Skeletal muscle tissue (tissue), 4 donors: ENCODE measurements around the gene RGL3. TPM values are rescaled to one million over a fixed set of nuclear protein-coding genes. Genes with fewer than 3 reads are reported as not detected.
"Not testable (repeated sequence)": the region's sequence is repeated elsewhere in the genome, so short reads cannot be mapped to it uniquely, and the experiment has no call there.

Experiments
- H3K27ac ChIP-seq: one replicate; pipeline ENCODE4 v1.7.0; 2013; ENCODE audit warnings: mild to moderate bottlenecking, low read depth, low read length, inconsistent platforms
- H3K27me3 ChIP-seq, 3 donors: one replicate each; pipeline ENCODE4 v1.7.0; 2013; ENCODE audit warnings: low read length in 3 of 3; ENCODE audit not compliant: control insufficient read depth in 3 of 3, insufficient read depth in 3 of 3
- H3K36me3 ChIP-seq, 3 donors: one replicate each; pipeline ENCODE4 v1.7.0; 2013; ENCODE audit warnings: low read length in 3 of 3; ENCODE audit not compliant: control insufficient read depth in 3 of 3, insufficient read depth in 3 of 3
- H3K4me1 ChIP-seq, 3 donors: one replicate each; pipeline ENCODE4 v1.7.0; 2013; ENCODE audit warnings: low read length in 3 of 3, mild to moderate bottlenecking in 3 of 3; ENCODE audit not compliant: control insufficient read depth in 3 of 3, insufficient read depth in 3 of 3
- H3K4me3 ChIP-seq, 3 donors: one replicate each; pipeline ENCODE4 v1.7.0; 2013; ENCODE audit warnings: low read length in 3 of 3
- H3K9ac ChIP-seq, 3 donors: one replicate each; pipeline ENCODE4 v1.7.0; 2013; ENCODE audit warnings: low read length in 3 of 3, mild to moderate bottlenecking in 3 of 3, moderate library complexity in 2 of 3, low read depth in 1 of 3
- H3K9me3 ChIP-seq, 3 donors: one replicate each; pipeline ENCODE4 v1.7.0; 2013; ENCODE audit warnings: low read length in 3 of 3; ENCODE audit not compliant: control insufficient read depth in 3 of 3
- total RNA-seq: library from RNA; depleted of rRNA; stranded (reverse); fragments of >200 nt; gene quantifications from one replicate; pipeline ENCODE4 v1.2.3, GENCODE V29; 2014
- donor health status: Osteomylitis.

The RGL3 gene
- total RNA-seq, 1 donor from 2014 or later: not detected

- H3K9ac ChIP-seq: no peak overlapping the region
- H3K9me3 ChIP-seq: no peaks in the 10 kb centered on the region
- H3K36me3 ChIP-seq: no peaks in the 10 kb centered on the region
- no peak overlapping the region for H3K27ac ChIP-seq
- H3K27me3 ChIP-seq: peaks cover 18 to 34% (median 23%) of the 10 kb centered on the region in 3 donors
- H3K4me3 ChIP-seq: no peak overlapping the region
- H3K4me1 ChIP-seq: no peaks in the 10 kb centered on the region
Observed at GRCh38 chr19:11458236-11458900, 39.3 kb upstream of the RGL3 start.

GRCh38 chr19:11457831-11458230, 38.7 kb upstream of the RGL3 start:
- H3K36me3 ChIP-seq: no peaks in the 10 kb centered on the region
- H3K27me3 ChIP-seq: peaks cover 19 to 39% (median 23%) of the 10 kb centered on the region in 3 donors
- no peak overlapping the region for H3K27ac ChIP-seq
- no peak overlapping the region for H3K4me3 ChIP-seq
- no peaks in the 10 kb centered on the region for H3K4me1 ChIP-seq
- H3K9ac ChIP-seq: no peak overlapping the region
- H3K9me3 ChIP-seq: no peaks in the 10 kb centered on the region

GRCh38 chr19:11457115-11457514, 38.0 kb upstream of the RGL3 start:
- Histone ChIP-seq H3K36me3 (no peaks in the 10 kb centered on the region), H3K9me3 (no peaks in the 10 kb centered on the region), H3K9ac (no peak overlapping the region), H3K27ac (no peak overlapping the region), H3K27me3 (peaks cover 19 to 40% (median 23%) of the 10 kb centered on the region in 3 donors), H3K4me1 (no peaks in the 10 kb centered on the region), H3K4me3 (no peak overlapping the region)

- no peaks in the 10 kb centered on the region for H3K36me3 ChIP-seq
- no peaks in the 10 kb centered on the region for H3K9me3 ChIP-seq
- H3K4me3 ChIP-seq: no peak overlapping the region
- no peak overlapping the region for H3K27ac ChIP-seq
- H3K9ac ChIP-seq: no peak overlapping the region
- H3K27me3 ChIP-seq: peaks cover 19 to 40% (median 23%) of the 10 kb centered on the region in 3 donors
- no peaks in the 10 kb centered on the region for H3K4me1 ChIP-seq
Observed at GRCh38 chr19:11456659-11457058, 37.5 kb upstream of the RGL3 start.

GRCh38 chr19:11455233-11455554, 36.1 kb upstream of the RGL3 start:
- H3K9ac ChIP-seq, H3K4me1 ChIP-seq, H3K9me3 ChIP-seq, H3K4me3 ChIP-seq, H3K36me3 ChIP-seq, H3K27ac ChIP-seq: not testable (repeated sequence)
- H3K27me3 ChIP-seq: peaks cover 15 to 37% (median 23%) of the 10 kb centered on the region in 3 donors

GRCh38 chr19:11453468-11454341, 34.6 kb upstream of the RGL3 start:
- Histone ChIP-seq H3K27ac (no peak overlapping the region), H3K4me1 (no peaks in the 10 kb centered on the region), H3K36me3 (peaks cover 6 to 7% (median 6%) of the 10 kb centered on the region in 3 donors), H3K9me3 (no peaks in the 10 kb centered on the region), H3K27me3 (peaks cover 13 to 28% (median 15%) of the 10 kb centered on the region in 3 donors), H3K9ac (no peak overlapping the region), H3K4me3 (no peak overlapping the region)

- Histone ChIP-seq H3K9ac (no peak overlapping the region), H3K4me1 (no peaks in the 10 kb centered on the region), H3K36me3 (peaks cover 7 to 13% (median 12%) of the 10 kb centered on the region in 3 donors), H3K27ac (no peak overlapping the region), H3K27me3 (peaks cover 4 to 19% (median 5%) of the 10 kb centered on the region in 3 donors), H3K4me3 (no peak overlapping the region), H3K9me3 (no peaks in the 10 kb centered on the region)
Observed at GRCh38 chr19:11452620-11453310, 33.7 kb upstream of the RGL3 start.

- Histone ChIP-seq H3K4me1 (no peaks in the 10 kb centered on the region), H3K4me3 (no peak overlapping the region), H3K9me3 (no peaks in the 10 kb centered on the region), H3K9ac (no peak overlapping the region), H3K27me3 (peaks cover 0 to 12% (median 5%) of the 10 kb centered on the region in 3 donors), H3K27ac (no peak overlapping the region), H3K36me3 (peaks cover 7 to 18% (median 13%) of the 10 kb centered on the region in 3 donors)
Observed at GRCh38 chr19:11451871-11452619, 32.9 kb upstream of the RGL3 start.

GRCh38 chr19:11451327-11451870, 32.3 kb upstream of the RGL3 start:
- Histone ChIP-seq H3K4me3 (no peak overlapping the region), H3K4me1 (no peaks in the 10 kb centered on the region)

More at GRCh38 chr19:11451327-11451870, 32.3 kb upstream of the RGL3 start:
- Histone ChIP-seq H3K36me3 (peaks cover 7 to 20% (median 15%) of the 10 kb centered on the region in 3 donors), H3K9me3 (no peaks in the 10 kb centered on the region), H3K27me3 (peaks cover 0 to 12% (median 5%) of the 10 kb centered on the region in 3 donors), H3K9ac (no peak overlapping the region), H3K27ac (no peak overlapping the region)
